HG03575 (cell line): Measurements from ENCODE around the gene C10orf62.
"Not testable (repeated sequence)": the region's sequence is repeated elsewhere in the genome, so short reads cannot be mapped to it uniquely, and the experiment has no call there.

ENCODE experiments used
- ATAC-seq: cut with Tn5 transposase; IDR thresholded peaks from one replicate; pipeline ENCODE4 v1.9.1; 2021; ENCODE audit not compliant: unreplicated experiment, insufficient number of reproducible peaks, low FRiP score; ENCODE audit errors: extremely low read depth

C10orf62 gene

DNA sequence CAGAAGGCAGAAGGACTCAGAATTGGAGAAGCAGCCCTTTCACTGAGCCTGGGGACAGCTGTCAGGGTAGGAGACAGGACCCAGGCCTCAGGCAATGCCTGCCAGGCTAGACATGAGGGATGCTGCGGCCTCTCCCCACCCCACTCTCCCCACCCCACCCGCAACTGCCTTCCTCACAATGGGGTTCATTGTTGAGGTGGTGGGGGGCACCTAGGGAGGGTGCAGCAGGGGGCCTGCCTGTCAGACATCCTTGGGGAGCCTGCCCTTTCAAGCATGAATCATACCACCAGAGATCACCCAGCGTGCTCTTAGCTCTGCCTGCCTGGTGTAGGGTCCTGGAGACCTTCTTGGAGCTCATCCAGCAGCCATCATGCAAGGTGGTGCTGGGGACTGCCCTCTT is at the start of gene C10orf62:
C10orf62 (plus strand) TSS at position 243 of the 400 bp plus-strand sequence. CDS start 177 bp downstream, outside the sequence.
- ATAC-seq, result no peak

DNA sequence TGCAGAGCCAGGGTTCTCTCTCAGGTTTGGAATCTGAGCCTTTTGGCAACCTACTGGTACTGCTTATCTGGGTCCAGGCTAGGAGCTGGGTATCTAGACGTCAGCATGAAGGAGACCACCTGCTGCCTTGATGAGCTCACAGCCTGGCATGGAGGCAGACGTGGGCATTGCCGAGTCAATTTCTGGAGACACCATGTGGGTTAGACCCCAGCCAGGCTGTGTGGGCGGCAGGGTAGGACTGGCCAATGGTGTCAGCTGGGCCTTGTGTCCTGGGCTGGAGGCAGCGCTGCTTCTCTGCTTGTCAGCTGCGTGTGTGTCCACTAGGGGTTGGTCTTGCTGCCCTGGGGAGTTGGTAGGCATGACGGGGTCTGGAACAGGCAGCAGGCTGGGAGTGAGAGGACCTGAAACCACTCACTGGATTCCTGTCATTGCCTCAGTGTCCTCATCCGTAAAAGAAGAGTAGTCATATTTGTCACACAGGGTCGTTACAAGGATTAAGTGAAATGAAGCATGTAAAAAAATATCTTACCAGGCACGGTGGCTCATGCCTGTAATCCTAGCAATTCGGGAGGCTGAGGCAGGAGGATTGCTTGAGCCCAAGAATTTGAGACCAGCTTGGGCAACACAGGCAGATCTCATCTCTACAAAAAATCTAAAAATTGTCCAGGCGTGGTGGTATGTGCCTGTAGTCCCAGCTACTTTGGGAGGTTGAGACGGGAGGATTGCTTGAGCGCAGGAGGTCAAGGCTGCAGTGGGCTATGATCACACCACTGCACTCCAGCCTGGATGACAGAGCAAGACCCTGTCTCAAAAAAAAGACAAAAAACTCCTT is 48.6 kb upstream of the C10orf62 start:
- no peak for ATAC-seq

GRCh38 chr10:97542169-97543024 is 47.1 kb upstream of the C10orf62 start:
- ATAC-seq, result no peak

DNA sequence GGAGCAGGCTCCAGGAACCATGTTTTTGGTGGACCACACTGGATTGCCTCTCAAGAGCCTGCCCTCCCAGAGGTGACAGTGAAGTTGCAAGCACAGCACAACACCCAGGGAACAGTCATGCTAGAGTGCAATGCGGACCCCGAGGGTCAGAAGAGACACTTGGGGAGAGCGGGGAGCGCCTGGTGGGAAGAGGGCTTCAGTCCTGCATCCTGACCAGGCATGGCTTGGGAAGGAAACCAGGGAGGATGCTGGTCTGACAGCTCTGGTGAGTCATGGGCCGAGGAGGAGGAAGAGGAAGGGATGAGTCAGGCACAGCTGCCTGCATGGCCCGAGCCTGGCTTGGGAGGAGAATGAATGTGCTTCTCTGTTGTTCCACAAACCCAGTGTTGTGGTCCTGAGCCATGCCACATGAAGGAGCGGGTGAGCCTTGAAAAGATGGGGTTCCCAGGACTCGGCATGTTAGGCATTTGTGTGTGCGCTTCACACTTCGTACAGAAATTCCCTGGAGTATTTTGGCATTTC is 46.4 kb upstream of the C10orf62 start:
- ATAC-seq, result no peak

GRCh38 chr10:97546456-97547270 is 42.9 kb upstream of the C10orf62 start:
- no peak for ATAC-seq

- no peak for ATAC-seq
Observed at GRCh38 chr10:97547271-97547600, 42.3 kb upstream of the C10orf62 start.

GRCh38 chr10:97547962-97548361 is 41.6 kb upstream of the C10orf62 start:
- no peak for ATAC-seq

DNA sequence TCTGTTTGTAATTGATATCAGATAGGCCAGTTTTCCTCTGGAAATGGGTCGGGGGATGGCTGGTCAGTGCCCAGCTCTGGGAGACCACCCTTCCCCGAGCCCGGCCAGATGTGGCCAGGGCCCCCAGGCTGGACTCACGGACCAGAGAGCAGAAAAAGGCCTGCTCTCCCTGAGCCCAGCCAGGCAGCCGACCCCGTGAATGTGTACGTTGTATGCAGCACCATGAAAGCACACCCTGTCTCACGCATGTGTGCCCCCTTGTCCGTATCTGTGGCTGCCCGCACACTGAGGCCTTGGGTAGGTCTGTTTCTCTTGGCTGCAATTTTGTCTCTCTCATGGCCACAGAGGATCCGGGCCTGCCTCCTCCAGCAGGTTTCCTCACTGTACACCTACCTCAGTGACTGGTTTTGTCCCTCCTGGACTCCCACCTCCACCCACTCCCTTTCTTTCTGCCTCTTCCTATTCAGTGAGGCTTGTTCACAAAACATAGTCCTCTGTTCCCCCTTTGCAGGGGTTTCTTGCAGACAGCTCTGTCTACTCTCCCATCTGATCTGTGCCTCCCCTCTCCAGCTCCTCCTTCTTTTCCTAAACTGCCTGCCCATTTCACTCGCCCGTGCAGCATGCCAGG is 40.6 kb upstream of the C10orf62 start:
- no peak for ATAC-seq

DNA sequence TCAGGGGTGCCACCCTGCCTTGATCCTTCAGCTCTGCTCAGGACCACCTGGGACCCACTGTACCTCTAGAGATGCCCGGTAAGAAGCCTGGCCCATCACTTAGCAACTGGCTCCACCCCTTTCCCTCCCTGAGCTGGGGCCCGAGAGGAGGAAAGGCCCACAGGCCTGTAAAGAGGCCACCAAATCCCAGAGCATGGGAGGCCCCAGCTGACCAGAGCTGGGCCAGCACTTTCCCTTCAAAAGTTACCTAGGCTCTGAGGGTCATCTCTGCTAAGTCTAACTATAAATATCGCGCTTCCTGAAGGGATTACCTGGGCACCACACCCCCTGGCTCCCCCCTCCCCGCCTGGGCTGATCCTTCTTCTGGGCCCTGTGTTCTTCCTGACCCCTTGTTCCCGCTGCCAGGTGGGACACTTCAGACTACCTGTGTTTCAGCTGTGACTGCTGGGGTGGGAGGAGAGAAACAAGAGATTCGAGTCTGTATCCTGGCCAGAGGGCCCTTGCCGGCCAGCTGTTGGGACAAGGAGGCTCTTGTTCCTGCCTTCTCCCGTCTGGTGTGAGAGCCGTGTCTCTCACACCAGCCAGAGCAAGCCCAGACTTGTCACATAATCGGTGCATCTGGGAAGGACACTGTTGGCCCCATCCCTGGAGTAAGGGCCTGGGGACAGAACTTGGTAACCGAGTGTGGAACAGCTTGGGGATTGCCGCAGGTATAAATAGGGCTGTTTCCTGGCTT is 39.8 kb upstream of the C10orf62 start:
- no peak for ATAC-seq

- ATAC-seq, result no peak
Observed at GRCh38 chr10:97550336-97551149, 39.0 kb upstream of the C10orf62 start.

GRCh38 chr10:97551271-97551670 is 38.2 kb upstream of the C10orf62 start:
- no peak for ATAC-seq

DNA sequence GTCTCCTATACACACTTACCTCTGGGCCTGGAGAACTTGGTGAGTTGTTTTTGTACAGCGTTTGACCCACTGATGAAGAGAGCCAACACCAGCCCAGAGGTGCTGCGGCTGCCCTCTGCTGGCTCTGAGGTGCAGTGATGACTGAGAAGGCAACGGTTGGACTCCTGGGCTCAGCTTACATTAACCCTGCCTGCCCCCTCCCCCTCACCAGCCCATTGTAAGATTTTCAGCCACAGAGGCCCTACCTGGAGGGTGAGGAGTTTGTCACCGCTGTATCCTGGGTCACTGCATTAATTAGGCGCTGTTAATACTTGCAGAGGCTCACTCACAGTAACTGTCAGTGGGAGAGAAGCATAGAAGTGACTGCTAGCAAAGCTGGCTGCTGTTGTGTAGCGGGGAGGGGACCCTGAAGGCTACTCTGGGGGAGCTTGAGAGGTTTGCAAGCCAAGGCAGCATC is 35.9 kb upstream of the C10orf62 start:
- no peak for ATAC-seq

DNA sequence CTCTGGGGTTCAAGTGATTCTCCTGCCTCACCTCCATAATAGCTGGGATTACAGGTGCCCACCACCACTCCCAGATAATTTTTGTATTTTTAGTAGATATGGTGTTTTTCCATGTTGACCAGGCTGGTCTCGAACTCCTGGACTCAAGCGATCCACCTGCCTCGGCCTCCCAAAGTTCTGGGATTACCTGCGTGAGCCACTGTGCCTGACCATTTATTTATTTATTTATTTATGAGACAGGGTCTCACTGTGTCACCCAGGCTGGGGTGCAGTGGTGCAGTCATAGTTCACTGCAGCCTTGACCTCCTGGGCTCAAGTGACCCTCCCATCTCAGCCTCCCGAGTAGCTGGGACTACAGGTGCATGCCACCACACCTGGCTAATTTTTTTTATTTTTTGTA is 35.2 kb upstream of the C10orf62 start:
- not testable (repeated sequence) for ATAC-seq

- not testable (repeated sequence) for ATAC-seq
Observed at GRCh38 chr10:97555541-97555940, 34.0 kb upstream of the C10orf62 start.

GRCh38 chr10:97560731-97561381 is 28.7 kb upstream of the C10orf62 start:
- not testable (repeated sequence) for ATAC-seq

GRCh38 chr10:97561386-97562077 is 28.0 kb upstream of the C10orf62 start:
- ATAC-seq, result not testable (repeated sequence)
